HCT116 (cell line): ENCODE data around the gene ADD1.

Experiments
- CBX3 ChIP-seq: IDR thresholded peaks from 2 replicates; pipeline ENCODE4 v1.6.1; 2012; ENCODE audit warnings: low read depth
- CEBPB ChIP-seq: IDR thresholded peaks from 2 replicates; pipeline ENCODE4 v1.6.1; 2012; ENCODE audit warnings: low read depth
- CTCF ChIP-seq, 3 experiments: fragments of 200-600 bp in 1 of 3; sonication (generic) in 1 of 3; IDR thresholded peaks in 2 of 3; conservative IDR thresholded peaks in 1 of 3; 2 replicates each; pipeline ENCODE4 v1.5.1; 2012 to 2017; ENCODE audit warnings: low read depth in 2 of 3, low read length in 2 of 3, antibody characterized with exemption in 1 of 3, borderline replicate concordance in 1 of 3, control low read depth in 1 of 3, mild to moderate bottlenecking in 1 of 3, mixed read lengths in 1 of 3, mixed run types in 1 of 3, moderate library complexity in 1 of 3; ENCODE audit not compliant: insufficient read depth in 1 of 3
- EZH2 ChIP-seq: fragments of 200-600 bp; sonication (generic); IDR thresholded peaks from 2 replicates; pipeline ENCODE4 v1.6.1; 2017; ENCODE audit warnings: antibody characterized with exemption, mixed run types
- EZH2phosphoT487 ChIP-seq: fragments of 200-600 bp; IDR thresholded peaks from 2 replicates; pipeline ENCODE4 v1.6.1; 2018; ENCODE audit warnings: antibody characterized with exemption, borderline replicate concordance
- SP1 ChIP-seq: IDR thresholded peaks from 2 replicates; pipeline ENCODE4 v1.6.1; 2012; ENCODE audit warnings: low read depth
- YY1 ChIP-seq: IDR thresholded peaks from 2 replicates; pipeline ENCODE4 v1.6.1; 2011; ENCODE audit warnings: low read length, low read depth, moderate library complexity, mild to moderate bottlenecking; ENCODE audit not compliant: insufficient replicate concordance; ENCODE audit errors: extremely low read depth

GRCh38 chr4:2925496-2925895 lies 81.9 kb downstream of the ADD1 start:
- TF ChIP-seq CEBPB = no peak
- TF ChIP-seq EZH2 = no peak
- no peak for TF ChIP-seq CTCF (IDR thresholded peaks at IDR 0.05 in 2 of 3, conservative IDR thresholded peaks at IDR 0.05 in 1 of 3; ENCODE audit: borderline replicate concordance in 1 of 3, insufficient read depth in 1 of 3, low read depth in 2 of 3, low read length in 2 of 3)
- TF ChIP-seq YY1 = no peak
- TF ChIP-seq CBX3 = no peak
- no peak for TF ChIP-seq SP1
- no peak for TF ChIP-seq EZH2phosphoT487
